HCT116 (cell line): ENCODE measurements around the gene ROBO1. TPM values are rescaled to one million over a fixed set of nuclear protein-coding genes. Genes with fewer than 3 reads are reported as not detected.

Source experiments
- ATAC-seq: fragments of 200-7000 bp; cut with Tn5 transposase; 2 replicates; pipeline ENCODE4 v1.9.1; 2020; ENCODE audit warnings: mild to moderate bottlenecking, moderate library complexity
- BruUV-seq: library from RNA; stranded (reverse); fragments of 400-500 nt; replicated peaks from 2 replicates; lab custom pipeline; 2021; lab: Mats Ljungman, UMichigan
- CTCF ChIA-PET: fragments of 300-600 bp; sonication (Branson Sonifier 250); formaldehyde crosslinking; loops from one replicate; lab custom pipeline; 2021; ENCODE audit warnings: antibody characterized with exemption; lab: Charles Lee
- POLR2A ChIA-PET: fragments of 300-600, 350-600 bp; sonication (Branson Sonifier 250); formaldehyde crosslinking; loops from one replicate; lab custom pipeline; 2021; ENCODE audit warnings: antibody characterized with exemption; lab: Charles Lee
- RAD21 ChIA-PET, 2 experiments: fragments of 300-600 bp; sonication (Branson Sonifier 250); formaldehyde crosslinking; loops; one replicate each; lab custom pipeline; 2023; ENCODE audit warnings: low total read pairs in 2 of 2; ENCODE audit not compliant: uncharacterized antibody in 2 of 2, unreplicated experiment in 2 of 2, low non-redundant PET in 1 of 2; lab: Charles Lee
- DNase-seq: peaks from one replicate; pipeline ENCODE4 v3.0.0-alpha.2; 2010; ENCODE audit warnings: low read depth, low spot score
- H2AFZ ChIP-seq: fragments of 200-600 bp; shearing (Covaris generic), sonication (generic); 2 replicates; pipeline ENCODE4 v1.6.1; 2017; ENCODE audit warnings: low read depth, mixed run types, mixed read lengths, antibody characterized with exemption, low read length; ENCODE audit not compliant: poor library complexity, severe bottlenecking
- H3K27ac ChIP-seq: 2 replicates; pipeline ENCODE4 v1.5.1; 2012; ENCODE audit warnings: low read depth, low read length
- H3K27me3 ChIP-seq: fragments of 200-600 bp; sonication (generic); 2 replicates; pipeline ENCODE4 v1.6.1; 2016; ENCODE audit warnings: mixed run types, low read length, mixed read lengths; ENCODE audit not compliant: insufficient read depth
- H3K36me3 ChIP-seq, 2 experiments: fragments of 200-500 bp in 1 of 2; fragments of 200-600 bp in 1 of 2; sonication (Bioruptor generic) in 1 of 2; sonication (generic) in 1 of 2; 2 replicates each; pipeline versions ENCODE4 v1.5.1 to v1.6.1; 2014 to 2016; ENCODE audit warnings: low read length in 2 of 2, inconsistent platforms in 1 of 2, mixed read lengths in 1 of 2, mixed run types in 1 of 2; ENCODE audit not compliant: insufficient read depth in 2 of 2, control insufficient read depth in 1 of 2
- H3K4me1 ChIP-seq, 2 experiments: fragments of 200-600 bp in 1 of 2; sonication (generic) in 1 of 2; 2 replicates each; pipeline versions ENCODE4 v1.5.1 to v1.6.1; 2012 to 2017; ENCODE audit warnings: low read length in 2 of 2, inconsistent platforms in 1 of 2, mild to moderate bottlenecking in 1 of 2, mixed read lengths in 1 of 2, mixed run types in 1 of 2, moderate library complexity in 1 of 2; ENCODE audit not compliant: insufficient read depth in 2 of 2, control insufficient read depth in 1 of 2
- H3K4me2 ChIP-seq: fragments of 200-600 bp; sonication (generic); 2 replicates; pipeline ENCODE4 v1.6.1; 2017; ENCODE audit warnings: mixed run types, low read length, mixed read lengths
- H3K4me3 ChIP-seq, 2 experiments: fragments of 200-600 bp in 1 of 2; sonication (generic) in 1 of 2; replicated peaks in 1 of 2; 2 replicates each; pipeline ENCODE4 v1.5.1; 2011 to 2016; ENCODE audit warnings: low read length in 2 of 2, control low read depth in 1 of 2, low read depth in 1 of 2, mild to moderate bottlenecking in 1 of 2, mixed read lengths in 1 of 2, mixed run types in 1 of 2
- H3K79me2 ChIP-seq: fragments of 200-600 bp; sonication (generic); 2 replicates; pipeline ENCODE4 v1.6.1; 2017; ENCODE audit warnings: mild to moderate bottlenecking, mixed run types, low read length, moderate library complexity, mixed read lengths; ENCODE audit not compliant: insufficient read depth
- H3K9ac ChIP-seq: fragments of 200-600 bp; sonication (generic); 2 replicates; pipeline ENCODE4 v1.6.1; 2016; ENCODE audit warnings: low read length, mixed read lengths
- H3K9me2 ChIP-seq: fragments of 200-600 bp; sonication (generic), shearing (Covaris generic); 2 replicates; pipeline ENCODE4 v1.6.1; 2017; ENCODE audit warnings: mixed run types, mild to moderate bottlenecking, moderate library complexity; ENCODE audit not compliant: insufficient read depth
- H3K9me3 ChIP-seq, 2 experiments: fragments of 200-500 bp in 1 of 2; fragments of 200-600 bp in 1 of 2; sonication (Bioruptor generic) in 1 of 2; sonication (generic) in 1 of 2; 2 replicates each; pipeline ENCODE4 v1.6.1; 2014 to 2017; ENCODE audit warnings: low read length in 2 of 2, mixed read lengths in 2 of 2, inconsistent platforms in 1 of 2, low read depth in 1 of 2, mild to moderate bottlenecking in 1 of 2, mixed run types in 1 of 2, moderate library complexity in 1 of 2; ENCODE audit not compliant: control insufficient read depth in 1 of 2, insufficient read depth in 1 of 2
- H4K20me1 ChIP-seq: fragments of 200-600 bp; sonication (generic), shearing (Covaris generic); 2 replicates; pipeline ENCODE4 v1.6.1; 2017; ENCODE audit warnings: mixed run types, mild to moderate bottlenecking, moderate library complexity; ENCODE audit not compliant: insufficient read depth
- ATF3 ChIP-seq: IDR thresholded peaks from 2 replicates; pipeline ENCODE4 v1.6.1; 2012
- CEBPB ChIP-seq: IDR thresholded peaks from 2 replicates; pipeline ENCODE4 v1.6.1; 2012; ENCODE audit warnings: low read depth
- EGR1 ChIP-seq: IDR thresholded peaks from 2 replicates; pipeline ENCODE4 v1.6.1; 2012; ENCODE audit warnings: low read depth
- EZH2 ChIP-seq: fragments of 200-600 bp; sonication (generic); IDR thresholded peaks from 2 replicates; pipeline ENCODE4 v1.6.1; 2017; ENCODE audit warnings: antibody characterized with exemption, mixed run types
- EZH2phosphoT487 ChIP-seq: fragments of 200-600 bp; IDR thresholded peaks from 2 replicates; pipeline ENCODE4 v1.6.1; 2018; ENCODE audit warnings: antibody characterized with exemption, borderline replicate concordance
- FOSL1 ChIP-seq: IDR thresholded peaks from 2 replicates; pipeline ENCODE4 v1.6.1; 2012; ENCODE audit warnings: low read depth
- POLR2A ChIP-seq: IDR thresholded peaks from 2 replicates; pipeline ENCODE4 v1.7.0; 2011; ENCODE audit warnings: borderline replicate concordance; ENCODE audit not compliant: insufficient read depth, insufficient read length; ENCODE audit errors: extremely low read depth
- RAD21 ChIP-seq: IDR thresholded peaks from 2 replicates; pipeline ENCODE4 v1.6.1; 2012; ENCODE audit warnings: low read depth, mild to moderate bottlenecking
- SIN3A ChIP-seq: IDR thresholded peaks from 2 replicates; pipeline ENCODE4 v1.6.1; 2012; ENCODE audit warnings: low read depth
- SP1 ChIP-seq: IDR thresholded peaks from 2 replicates; pipeline ENCODE4 v1.6.1; 2012; ENCODE audit warnings: low read depth
- SRF ChIP-seq: IDR thresholded peaks from 2 replicates; pipeline ENCODE4 v1.6.1; 2012; ENCODE audit warnings: low read depth
- ZFX ChIP-seq: fragments of 450-650 bp; IDR thresholded peaks from 2 replicates; pipeline ENCODE4 v1.6.1; 2017
- ZNF274 ChIP-seq: fragments of 200-500 bp; sonication (Bioruptor generic); IDR thresholded peaks from 2 replicates; pipeline ENCODE4 v1.6.1; 2014; ENCODE audit warnings: mild to moderate bottlenecking, low read depth, low read length, inconsistent platforms
- intact Hi-C: fragments of 100-400 bp; cut with micrococcal nuclease; formaldehyde crosslinking; loops from 2 replicates; pipeline ENCODE4 v1.10.0; 2022
- total RNA-seq: library from RNA; stranded (reverse); gene quantifications from one replicate; pipeline ENCODE4 v1.2.1, GENCODE V29; 2021; ENCODE audit not compliant: unreplicated experiment
- TF ChIP-seq, protein P1 (sequence below): IDR thresholded peaks from 2 replicates; pipeline ENCODE4 v1.6.1; 2012
- TF ChIP-seq, protein P2 (sequence below), 3 experiments: fragments of 200-600 bp in 1 of 3; sonication (generic) in 1 of 3; IDR thresholded peaks in 2 of 3; conservative IDR thresholded peaks in 1 of 3; 2 replicates each; pipeline ENCODE4 v1.5.1; 2012 to 2017; ENCODE audit warnings: low read depth in 2 of 3, low read length in 2 of 3, antibody characterized with exemption in 1 of 3, borderline replicate concordance in 1 of 3, control low read depth in 1 of 3, mild to moderate bottlenecking in 1 of 3, mixed read lengths in 1 of 3, mixed run types in 1 of 3, moderate library complexity in 1 of 3; ENCODE audit not compliant: insufficient read depth in 1 of 3

Gene ROBO1
- total RNA-seq, 1 experiment from 2014 or later, result 0.27 TPM

- TF ChIP-seq SP1 (no peak), ATF3 (no peak), EZH2phosphoT487 (no peak), EGR1 (no peak), CEBPB (no peak)
- TF ChIP-seq, protein P1, sequence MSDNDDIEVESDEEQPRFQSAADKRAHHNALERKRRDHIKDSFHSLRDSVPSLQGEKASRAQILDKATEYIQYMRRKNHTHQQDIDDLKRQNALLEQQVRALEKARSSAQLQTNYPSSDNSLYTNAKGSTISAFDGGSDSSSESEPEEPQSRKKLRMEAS, result no peak
Measured at GRCh38 chr3:79453600-79453999, 314.2 kb downstream of the ROBO1 start (continued).

DNA sequence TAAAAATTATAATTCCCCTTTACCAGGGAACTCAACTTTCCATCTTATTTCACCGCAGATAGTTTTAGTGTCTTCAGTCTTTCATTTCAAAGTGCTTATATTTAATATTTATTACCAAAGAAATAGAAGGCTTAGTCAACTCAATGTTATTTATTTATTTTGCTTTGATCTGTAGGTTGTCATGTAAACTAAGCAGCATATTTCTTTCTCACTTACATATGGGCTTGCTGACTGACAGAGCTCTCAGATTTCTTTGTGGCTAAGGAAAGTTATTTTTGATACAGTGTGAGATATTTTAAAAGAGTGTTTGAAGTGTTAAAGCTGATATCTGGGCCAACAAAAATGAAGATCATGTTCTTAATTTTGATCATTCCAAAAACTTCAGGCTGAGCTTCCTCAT, 331.4 kb downstream of the ROBO1 start:
- Histone ChIP-seq H3K4me3 (no peak overlapping the region), H3K9me2 (no peaks in the 10 kb centered on the region), H3K27ac (no peak overlapping the region), H3K36me3 (no peaks in the 10 kb centered on the region), H3K9ac (no peak overlapping the region), H4K20me1 (no peaks in the 10 kb centered on the region), H3K4me1 (no peaks in the 10 kb centered on the region)
- CTCF ChIA-PET, result no interaction called here
- no peak for DNase-seq
- ATAC-seq, result no peak
- TF ChIP-seq FOSL1 (no peak), POLR2A (no peak)
- TF ChIP-seq, all 23 proteins: peak for 0
- Histone ChIP-seq H3K9me3 (peaks cover 3% of the 10 kb centered on the region in 2 experiments; a peak in 1 of 4 replicates), H3K4me2 (no peak overlapping the region), H3K79me2 (no peaks in the 10 kb centered on the region), H3K27me3 (no peaks in the 10 kb centered on the region), H2AFZ (no peak overlapping the region)
- ChIA-PET POLR2A (no interaction called here), RAD21 (no interaction called here)
- intact Hi-C loops, result no loop called here
- no TSS peak for BruUV-seq

- no peak overlapping the region for H3K9ac ChIP-seq
- H3K27ac ChIP-seq, result no peak overlapping the region
- no peaks in the 10 kb centered on the region for H3K79me2 ChIP-seq
- TF ChIP-seq, protein P2, sequence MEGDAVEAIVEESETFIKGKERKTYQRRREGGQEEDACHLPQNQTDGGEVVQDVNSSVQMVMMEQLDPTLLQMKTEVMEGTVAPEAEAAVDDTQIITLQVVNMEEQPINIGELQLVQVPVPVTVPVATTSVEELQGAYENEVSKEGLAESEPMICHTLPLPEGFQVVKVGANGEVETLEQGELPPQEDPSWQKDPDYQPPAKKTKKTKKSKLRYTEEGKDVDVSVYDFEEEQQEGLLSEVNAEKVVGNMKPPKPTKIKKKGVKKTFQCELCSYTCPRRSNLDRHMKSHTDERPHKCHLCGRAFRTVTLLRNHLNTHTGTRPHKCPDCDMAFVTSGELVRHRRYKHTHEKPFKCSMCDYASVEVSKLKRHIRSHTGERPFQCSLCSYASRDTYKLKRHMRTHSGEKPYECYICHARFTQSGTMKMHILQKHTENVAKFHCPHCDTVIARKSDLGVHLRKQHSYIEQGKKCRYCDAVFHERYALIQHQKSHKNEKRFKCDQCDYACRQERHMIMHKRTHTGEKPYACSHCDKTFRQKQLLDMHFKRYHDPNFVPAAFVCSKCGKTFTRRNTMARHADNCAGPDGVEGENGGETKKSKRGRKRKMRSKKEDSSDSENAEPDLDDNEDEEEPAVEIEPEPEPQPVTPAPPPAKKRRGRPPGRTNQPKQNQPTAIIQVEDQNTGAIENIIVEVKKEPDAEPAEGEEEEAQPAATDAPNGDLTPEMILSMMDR (IDR thresholded peaks at IDR 0.05 in 2 of 3, conservative IDR thresholded peaks at IDR 0.05 in 1 of 3; ENCODE audit: borderline replicate concordance in 1 of 3, insufficient read depth in 1 of 3, low read depth in 2 of 3, low read length in 2 of 3), result no peak
- TF ChIP-seq CEBPB, result no peak
- no peak for TF ChIP-seq EZH2
- TF ChIP-seq RAD21, result no peak
- TF ChIP-seq ZNF274, result no peak
- TF ChIP-seq SIN3A, result no peak
- TF ChIP-seq POLR2A, result no peak
- no peak for TF ChIP-seq SP1
- no peak for TF ChIP-seq SRF
- TF ChIP-seq, protein P1, result no peak
- no peak for TF ChIP-seq ZFX
- TF ChIP-seq EZH2phosphoT487, result no peak
- H3K9me2 ChIP-seq, result no peaks in the 10 kb centered on the region
- ChIA-PET CTCF (no interaction called here), POLR2A (no interaction called here), RAD21 (no interaction called here)
- H3K9me3 ChIP-seq, result peaks cover 7 to 13% of the 10 kb centered on the region in 2 experiments; a peak in 3 of 4 replicates
- DNase-seq (no peak), ATAC-seq (no peak)
- intact Hi-C loops, result no loop called here
- H3K4me1 ChIP-seq, result no peaks in the 10 kb centered on the region
- H3K4me2 ChIP-seq, result no peak overlapping the region
- no peaks in the 10 kb centered on the region for H3K36me3 ChIP-seq
- H4K20me1 ChIP-seq, result no peaks in the 10 kb centered on the region
- BruUV-seq, result no TSS peak
- no peaks in the 10 kb centered on the region for H3K27me3 ChIP-seq
- no peak overlapping the region for H3K4me3 ChIP-seq
- no peak overlapping the region for H2AFZ ChIP-seq
Measured at GRCh38 chr3:79427081-79427480, 340.7 kb downstream of the ROBO1 start.
